Subcutaneous adipose tissue (tissue), 4 donors: ENCODE measurements around the gene CTDSP2. TPM values are rescaled to one million over a fixed set of nuclear protein-coding genes. Genes with fewer than 3 reads are reported as not detected.

ENCODE experiments used
- total RNA-seq, 4 donors: library from RNA; depleted of rRNA; stranded (reverse); fragments of >200 nt; gene quantifications; one replicate each; pipeline ENCODE4 v1.1.0, GENCODE V29; 2016
- TF ChIP-seq, protein P1 (sequence below): fragments of 450-650 bp; IDR thresholded peaks from one replicate; pipeline ENCODE4 v1.5.1; 2016; ENCODE audit warnings: low read depth, mild to moderate bottlenecking, control low read depth, antibody characterized with exemption, moderate library complexity

CTDSP2 gene, protein sequence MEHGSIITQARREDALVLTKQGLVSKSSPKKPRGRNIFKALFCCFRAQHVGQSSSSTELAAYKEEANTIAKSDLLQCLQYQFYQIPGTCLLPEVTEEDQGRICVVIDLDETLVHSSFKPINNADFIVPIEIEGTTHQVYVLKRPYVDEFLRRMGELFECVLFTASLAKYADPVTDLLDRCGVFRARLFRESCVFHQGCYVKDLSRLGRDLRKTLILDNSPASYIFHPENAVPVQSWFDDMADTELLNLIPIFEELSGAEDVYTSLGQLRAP
- total RNA-seq: 100 to 1,000 TPM; 126 to 167 (median 139) TPM

DNA sequence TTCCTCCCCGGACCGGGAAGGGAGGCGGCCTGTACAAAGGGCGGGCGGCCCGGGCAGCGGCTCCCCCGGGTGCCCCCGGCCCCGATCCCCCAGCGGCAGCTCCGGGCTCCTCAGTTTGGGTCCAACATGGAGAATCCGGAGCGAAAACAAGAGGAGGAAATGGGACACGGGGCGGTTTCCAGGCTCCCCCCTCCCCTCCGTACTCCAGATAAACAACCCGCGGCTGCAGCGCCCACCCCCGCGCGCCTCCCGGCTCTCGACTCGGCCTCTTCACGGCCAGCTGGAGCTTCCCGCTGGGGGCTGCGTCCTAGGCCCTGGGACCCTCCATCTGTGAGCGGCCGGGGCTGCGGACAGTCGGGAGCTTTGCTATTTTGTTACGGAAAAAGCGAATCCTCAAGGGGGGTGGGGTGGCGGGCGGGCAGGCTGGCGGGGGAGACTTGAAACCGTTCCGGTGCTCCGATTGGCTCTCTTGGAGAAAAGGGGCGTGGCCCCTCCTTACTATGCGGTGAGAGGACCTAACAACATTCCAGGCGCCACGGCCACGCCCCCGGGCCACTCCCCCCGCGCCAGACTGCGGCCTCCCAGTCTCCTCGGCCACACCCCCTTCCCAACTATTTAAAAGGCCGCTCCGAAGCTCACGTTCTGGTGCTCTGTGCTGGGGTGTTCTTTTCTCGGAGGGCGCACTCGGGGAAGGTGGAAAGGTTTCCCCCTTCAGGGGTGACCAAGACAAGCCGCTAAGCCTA lies at the start of gene CTDSP2:
TSS of gene CTDSP2 (minus strand) at position 153 of the 743 bp plus-strand sequence. CDS start 294 bp downstream, outside the sequence.
- TF ChIP-seq, protein P1, sequence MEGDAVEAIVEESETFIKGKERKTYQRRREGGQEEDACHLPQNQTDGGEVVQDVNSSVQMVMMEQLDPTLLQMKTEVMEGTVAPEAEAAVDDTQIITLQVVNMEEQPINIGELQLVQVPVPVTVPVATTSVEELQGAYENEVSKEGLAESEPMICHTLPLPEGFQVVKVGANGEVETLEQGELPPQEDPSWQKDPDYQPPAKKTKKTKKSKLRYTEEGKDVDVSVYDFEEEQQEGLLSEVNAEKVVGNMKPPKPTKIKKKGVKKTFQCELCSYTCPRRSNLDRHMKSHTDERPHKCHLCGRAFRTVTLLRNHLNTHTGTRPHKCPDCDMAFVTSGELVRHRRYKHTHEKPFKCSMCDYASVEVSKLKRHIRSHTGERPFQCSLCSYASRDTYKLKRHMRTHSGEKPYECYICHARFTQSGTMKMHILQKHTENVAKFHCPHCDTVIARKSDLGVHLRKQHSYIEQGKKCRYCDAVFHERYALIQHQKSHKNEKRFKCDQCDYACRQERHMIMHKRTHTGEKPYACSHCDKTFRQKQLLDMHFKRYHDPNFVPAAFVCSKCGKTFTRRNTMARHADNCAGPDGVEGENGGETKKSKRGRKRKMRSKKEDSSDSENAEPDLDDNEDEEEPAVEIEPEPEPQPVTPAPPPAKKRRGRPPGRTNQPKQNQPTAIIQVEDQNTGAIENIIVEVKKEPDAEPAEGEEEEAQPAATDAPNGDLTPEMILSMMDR: no peak

DNA sequence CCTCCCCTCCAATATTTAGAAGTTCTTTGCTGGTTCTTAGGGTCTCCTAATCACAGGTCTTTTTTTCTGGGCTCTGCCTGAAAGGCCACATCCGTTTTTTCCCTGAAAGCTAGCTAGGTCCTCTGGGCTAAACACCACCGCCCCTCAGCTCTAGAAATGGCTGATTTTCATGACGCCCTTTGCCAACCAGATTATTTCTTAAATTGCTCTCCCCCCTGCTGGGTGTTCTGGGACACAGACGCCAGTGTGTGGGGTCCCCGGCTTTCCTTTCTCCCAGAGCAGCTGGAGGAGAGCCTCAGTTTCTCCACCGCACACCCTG lies 49.5 kb upstream of the CTDSP2 start:
- TF ChIP-seq, protein P1: no peak

DNA sequence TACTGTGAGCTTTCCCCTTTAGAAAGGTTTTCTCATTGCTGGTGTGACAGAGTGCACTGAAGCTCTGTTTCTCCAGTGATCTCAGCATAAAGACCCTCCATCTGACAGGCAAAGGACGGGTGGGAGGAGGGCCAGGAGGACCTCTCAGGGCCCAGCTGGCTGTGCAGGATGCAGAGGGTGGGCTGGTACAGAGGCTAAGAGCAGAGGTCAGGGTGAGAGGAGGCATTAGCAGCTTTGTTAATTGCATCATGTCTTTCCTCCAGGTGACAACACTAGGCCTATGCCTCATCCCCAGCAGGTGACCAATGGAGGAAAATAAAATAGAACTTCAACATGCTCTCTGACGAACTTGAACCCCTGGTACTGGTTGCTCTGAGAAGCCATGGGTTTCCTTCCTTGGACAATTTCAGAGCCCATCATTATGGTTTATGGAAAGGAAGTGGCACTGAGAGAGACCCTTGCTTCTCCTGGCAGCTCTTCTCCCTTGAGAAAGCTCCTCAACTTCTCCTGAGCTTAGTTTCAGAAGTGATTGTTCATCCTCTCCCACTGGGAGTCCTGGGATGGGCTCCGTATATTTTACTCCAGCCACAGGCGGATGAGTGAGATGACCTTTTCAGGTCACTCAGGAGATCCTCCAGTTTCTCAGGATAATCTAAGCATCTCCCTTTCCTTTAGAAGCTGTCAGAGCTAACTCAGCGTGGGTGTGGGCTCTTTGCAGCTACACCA lies 49.0 kb upstream of the CTDSP2 start:
- TF ChIP-seq, protein P1: no peak

DNA sequence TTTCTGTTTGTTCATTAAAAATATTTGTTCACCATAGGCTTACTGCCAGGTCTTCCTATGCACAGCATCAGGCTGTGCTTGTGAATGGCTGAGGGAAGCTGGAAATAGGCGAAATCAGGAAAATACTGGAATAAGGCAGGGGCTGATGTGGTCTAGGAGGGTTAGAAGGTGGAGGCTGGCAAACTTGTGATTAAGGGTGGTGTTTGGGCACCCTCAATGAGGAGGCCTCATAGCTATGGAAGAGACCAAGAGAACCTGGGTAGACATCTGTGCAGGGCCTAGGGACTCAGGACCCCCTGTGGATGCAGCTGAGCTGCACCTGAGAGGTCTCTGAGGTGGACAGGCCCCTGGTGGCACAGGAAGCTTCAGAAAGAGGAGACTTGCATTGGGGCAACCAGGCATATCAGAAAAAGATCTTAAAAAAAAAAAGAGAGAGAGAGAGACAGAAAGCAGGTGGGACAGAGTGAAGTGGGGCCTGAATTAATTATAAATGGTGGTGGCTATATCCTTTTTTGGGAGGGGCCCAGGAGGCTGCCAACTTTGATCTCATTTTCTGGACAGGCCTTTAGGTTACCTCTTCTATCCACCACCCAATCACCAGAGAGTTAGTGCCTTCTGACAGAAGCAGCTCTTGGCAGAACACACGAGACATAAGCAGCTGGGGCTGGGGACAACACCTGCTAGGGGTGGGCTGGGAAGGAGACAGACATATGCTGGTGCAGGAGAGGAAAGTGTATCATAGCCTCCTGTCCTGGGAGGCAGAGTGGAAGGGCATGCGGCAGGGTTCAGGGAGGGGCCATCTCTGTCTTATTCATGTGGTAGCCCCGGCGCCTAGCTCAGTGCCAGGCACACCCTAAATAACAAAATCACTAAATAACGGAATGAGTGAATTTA lies 48.1 kb upstream of the CTDSP2 start:
- TF ChIP-seq, protein P1: no peak

DNA sequence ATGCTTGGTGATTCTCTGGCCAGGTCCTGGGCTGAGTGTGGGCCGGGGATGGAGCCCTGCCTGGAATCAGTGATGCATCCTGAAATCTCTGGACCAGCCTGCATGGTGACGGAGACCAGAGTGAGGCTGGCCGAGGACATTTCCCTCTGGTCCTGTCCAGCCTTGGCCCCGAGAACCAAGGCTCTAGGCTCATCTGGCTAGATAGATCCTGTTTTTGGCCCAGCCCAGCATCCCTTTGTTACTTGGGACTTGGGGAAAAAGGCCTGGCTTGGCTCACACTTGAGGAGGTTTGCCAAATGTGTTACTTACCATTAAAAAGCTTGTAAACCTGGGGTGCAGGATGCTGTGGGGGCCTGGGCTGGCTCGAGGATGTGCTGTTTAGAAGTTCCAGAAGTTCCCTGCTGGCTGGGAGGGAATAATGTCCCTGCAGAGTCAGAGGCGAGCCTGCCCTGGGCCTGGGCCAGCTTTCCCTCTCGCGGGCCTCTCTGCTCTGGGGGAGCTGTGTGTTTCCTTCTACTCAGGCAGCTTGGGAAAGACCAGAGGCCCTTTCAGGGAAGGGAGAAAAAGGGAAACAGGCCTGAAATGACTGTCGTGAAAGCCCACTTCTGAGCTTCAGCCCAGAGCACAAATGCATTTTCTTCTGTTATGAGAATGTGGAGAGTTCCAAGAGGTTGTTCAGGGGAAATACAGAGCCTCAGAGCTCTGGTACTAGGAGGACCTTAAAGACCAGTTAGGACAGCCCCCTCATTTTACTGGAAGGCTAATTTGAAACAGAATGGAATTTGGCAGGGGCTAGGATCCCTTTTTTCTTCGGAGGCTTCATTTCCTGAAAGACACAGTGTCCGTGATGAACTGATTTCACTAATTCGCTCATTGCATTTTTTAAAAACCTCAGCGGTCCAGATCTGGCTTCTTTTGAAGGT lies 47.2 kb upstream of the CTDSP2 start:
- TF ChIP-seq, protein P1: no peak

DNA sequence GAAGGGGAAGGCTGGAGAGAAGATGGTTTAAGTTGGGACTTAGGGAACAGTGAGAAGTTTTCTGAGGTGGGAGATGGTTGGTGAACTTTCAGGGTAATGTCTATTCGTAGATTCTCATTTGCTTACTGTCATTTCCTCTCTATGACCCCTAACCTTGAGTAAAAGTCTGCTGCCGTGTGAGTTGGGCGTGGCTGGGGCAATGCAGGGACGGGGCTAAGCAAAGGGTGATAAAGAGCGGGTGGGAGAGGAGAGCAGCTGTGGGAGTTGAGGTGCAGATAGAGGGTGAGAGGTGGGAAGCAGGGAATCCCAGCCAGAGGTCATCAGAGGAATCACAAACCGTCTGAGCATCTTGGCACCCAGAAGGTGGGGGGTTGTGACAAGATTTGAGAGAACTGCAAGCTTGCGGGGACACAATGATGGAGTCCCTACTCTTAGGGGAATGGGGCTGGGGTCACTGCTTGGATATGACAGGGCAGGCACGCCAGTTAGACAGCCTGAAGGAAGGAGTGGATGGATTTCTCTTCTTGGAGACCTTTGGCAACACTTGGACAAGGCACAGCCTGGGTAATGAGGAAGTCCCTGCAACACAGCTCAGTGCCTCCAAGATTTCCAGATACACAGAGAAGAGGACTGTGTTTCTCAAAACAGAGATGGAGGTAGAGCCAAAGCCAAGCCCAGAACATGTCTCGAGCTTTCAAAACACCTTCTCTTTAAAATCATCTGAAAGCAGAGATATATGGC lies 45.9 kb upstream of the CTDSP2 start:
- TF ChIP-seq, protein P1: no peak
